ENCODE measurements around the gene ZDHHC7. TPM values are rescaled to one million over a fixed set of nuclear protein-coding genes. Genes with fewer than 3 reads are reported as not detected.

Gene ZDHHC7, protein sequence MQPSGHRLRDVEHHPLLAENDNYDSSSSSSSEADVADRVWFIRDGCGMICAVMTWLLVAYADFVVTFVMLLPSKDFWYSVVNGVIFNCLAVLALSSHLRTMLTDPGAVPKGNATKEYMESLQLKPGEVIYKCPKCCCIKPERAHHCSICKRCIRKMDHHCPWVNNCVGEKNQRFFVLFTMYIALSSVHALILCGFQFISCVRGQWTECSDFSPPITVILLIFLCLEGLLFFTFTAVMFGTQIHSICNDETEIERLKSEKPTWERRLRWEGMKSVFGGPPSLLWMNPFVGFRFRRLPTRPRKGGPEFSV
- 42.7 and 48.8 TPM in 2 replicates for total RNA-seq

GRCh38 chr16:85010931-85011845 is at the start of gene ZDHHC7:
Gene ZDHHC7, minus strand, starts transcription at chr16:85011535. Its CDS starts 20,917 bp downstream, at chr16:84990618.

GRCh38 chr16:85027349-85027957 is 16.1 kb upstream of the ZDHHC7 start, which contains the start of gene KIAA0513:
Gene KIAA0513, plus strand, starts transcription at chr16:85027795. Its CDS starts 39,277 bp downstream, at chr16:85067072.

Other genes starting within 250 kb of the ZDHHC7 start
- 1.9 and 2.6 TPM in 2 replicates for gene CRISPLD2, start 191.6 kb downstream of the ZDHHC7 start, total RNA-seq
- 8.0 and 9.0 TPM in 2 replicates for gene KIAA0513, start 16.3 kb upstream of the ZDHHC7 start, total RNA-seq
- not detected in 2 replicates for gene CIBAR2, start 100.9 kb upstream of the ZDHHC7 start, total RNA-seq